HepG2 (cell line): Measurements from ENCODE around the gene OR2F2. TPM values are rescaled to one million over a fixed set of nuclear protein-coding genes. Genes with fewer than 3 reads are reported as not detected.

Source experiments
- ARNTL ChIP-seq: sonication (generic); formaldehyde crosslinking; IDR thresholded peaks from 2 replicates; pipeline ENCODE4 v1.4.0; 2020; ENCODE audit warnings: mild to moderate bottlenecking, missing genetic modification reagents
- BRF2 ChIP-seq: sonication (generic); formaldehyde crosslinking; IDR thresholded peaks from 2 replicates; pipeline ENCODE4 v1.8.1; 2022; ENCODE audit warnings: mild to moderate bottlenecking, missing genetic modification reagents
- DNMT3B ChIP-seq: conservative IDR thresholded peaks from 2 replicates; pipeline ENCODE4 v1.6.1; 2016; ENCODE audit warnings: missing biosample characterization, control low read depth
- JUN ChIP-seq: sonication (generic); formaldehyde crosslinking; IDR thresholded peaks from 2 replicates; pipeline ENCODE4 v1.4.0; 2020; ENCODE audit warnings: mild to moderate bottlenecking, missing genetic modification reagents
- MBD4 ChIP-seq: IDR thresholded peaks from 2 replicates; pipeline ENCODE4 v1.6.1; 2012; ENCODE audit warnings: low read length, inconsistent platforms, borderline replicate concordance
- MTA3 ChIP-seq: sonication (generic); formaldehyde crosslinking; IDR thresholded peaks from 2 replicates; pipeline ENCODE4 v1.4.0; 2020; ENCODE audit warnings: missing genetic modification reagents
- NCOA5 ChIP-seq: sonication (generic); formaldehyde crosslinking; IDR thresholded peaks from 2 replicates; pipeline ENCODE4 v1.4.0; 2020; ENCODE audit warnings: missing genetic modification reagents
- NR1H2 ChIP-seq: sonication (generic); formaldehyde crosslinking; IDR thresholded peaks from 2 replicates; pipeline ENCODE4 v1.8.1; 2022; ENCODE audit warnings: low read depth, missing genetic modification reagents, borderline replicate concordance
- POLR2G ChIP-seq: fragments of 200-400 bp; formaldehyde crosslinking; IDR thresholded peaks from 2 replicates; pipeline ENCODE4 v1.6.1; 2018; ENCODE audit warnings: mild to moderate bottlenecking, low read depth, low read length, moderate library complexity
- RELA ChIP-seq: sonication (generic); formaldehyde crosslinking; IDR thresholded peaks from 2 replicates; pipeline ENCODE4 v1.4.0; 2020; ENCODE audit warnings: missing genetic modification reagents
- RNF2 ChIP-seq: fragments of 450-650 bp; conservative IDR thresholded peaks from 2 replicates; pipeline ENCODE4 v1.6.1; 2016; ENCODE audit warnings: low read depth
- SMAD1 ChIP-seq: sonication (generic); formaldehyde crosslinking; IDR thresholded peaks from 2 replicates; pipeline ENCODE4 v1.4.0; 2020; ENCODE audit warnings: missing genetic modification reagents, low read depth, mild to moderate bottlenecking, borderline replicate concordance
- STAG1 ChIP-seq: sonication (generic); formaldehyde crosslinking; IDR thresholded peaks from 2 replicates; pipeline ENCODE4 v1.4.0; 2020; ENCODE audit warnings: missing genetic modification reagents
- TAF1 ChIP-seq: sonication (generic); formaldehyde crosslinking; IDR thresholded peaks from 2 replicates; pipeline ENCODE4 v1.4.0; 2020; ENCODE audit warnings: missing genetic modification reagents
- TEF ChIP-seq: sonication (generic); formaldehyde crosslinking; IDR thresholded peaks from 2 replicates; pipeline ENCODE4 v1.5.0; 2020; ENCODE audit warnings: missing genetic modification reagents
- THAP11 ChIP-seq: IDR thresholded peaks from 2 replicates; pipeline ENCODE4 v1.6.1; 2016; ENCODE audit warnings: missing biosample characterization, missing genetic modification reagents
- ZFP82 ChIP-seq: sonication (generic); formaldehyde crosslinking; IDR thresholded peaks from 2 replicates; pipeline ENCODE4 v1.5.1; 2020; ENCODE audit warnings: mild to moderate bottlenecking, missing genetic modification reagents, borderline replicate concordance
- ZNF205 ChIP-seq: IDR thresholded peaks from 2 replicates; pipeline ENCODE4 v1.6.1; 2018; ENCODE audit warnings: missing biosample characterization, missing genetic modification reagents
- ZNF275 ChIP-seq: sonication (generic); formaldehyde crosslinking; IDR thresholded peaks from 2 replicates; pipeline ENCODE4 v1.8.0; 2022; ENCODE audit warnings: missing genetic modification reagents, mild to moderate bottlenecking, inconsistent platforms, borderline replicate concordance
- ZNF501 ChIP-seq: sonication (generic); formaldehyde crosslinking; IDR thresholded peaks from 2 replicates; pipeline ENCODE4 v1.5.1; 2020; ENCODE audit warnings: mild to moderate bottlenecking, moderate library complexity, missing genetic modification reagents
- ZNF510 ChIP-seq: sonication (generic); formaldehyde crosslinking; IDR thresholded peaks from 2 replicates; pipeline ENCODE4 v1.4.0; 2020; ENCODE audit warnings: low read depth, mild to moderate bottlenecking, missing genetic modification reagents
- ZNF552 ChIP-seq: sonication (generic); formaldehyde crosslinking; IDR thresholded peaks from 2 replicates; pipeline ENCODE4 v1.9.0; 2022; ENCODE audit warnings: missing genetic modification reagents, mild to moderate bottlenecking, borderline replicate concordance
- ZNF784 ChIP-seq: sonication (generic); formaldehyde crosslinking; IDR thresholded peaks from 2 replicates; pipeline ENCODE4 v1.5.1; 2020; ENCODE audit warnings: missing genetic modification reagents, mild to moderate bottlenecking, borderline replicate concordance
- polyA plus RNA-seq, 8 experiments: library from polyadenylated mRNA; depleted of rRNA in 3 of 8; stranded (reverse) in 7 of 8; unstranded in 1 of 8; fragments of >200 nt; fragmentation: Illumina TruSeq in 4 of 8; extraction: Trizol in 4 of 8; gene quantifications; 2 replicates each; pipeline versions ENCODE4 v1.2.1 to v1.2.3, GENCODE V29; 2011 to 2016; ENCODE audit warnings: low read depth in 4 of 8, missing spikeins in 1 of 8, mixed read lengths in 1 of 8; ENCODE audit not compliant: insufficient read depth in 1 of 8
- total RNA-seq, 5 experiments: library from RNA; depleted of rRNA; stranded (reverse); fragments of >200 nt; fragmentation: Illumina TruSeq; extraction: Trizol; gene quantifications; 2 replicates each; pipeline ENCODE4 v1.2.3, GENCODE V29; 2016; ENCODE audit warnings: low read depth in 1 of 5
- TF ChIP-seq, protein P1 (sequence below): sonication (generic); formaldehyde crosslinking; IDR thresholded peaks from 2 replicates; pipeline ENCODE4 v1.5.0; 2020; ENCODE audit warnings: missing genetic modification reagents
- TF ChIP-seq, protein P2 (sequence below): sonication (generic); formaldehyde crosslinking; IDR thresholded peaks from 2 replicates; pipeline ENCODE4 v1.8.1; 2023; ENCODE audit warnings: mild to moderate bottlenecking, inconsistent platforms, moderate library complexity, missing genetic modification reagents, borderline replicate concordance

Gene OR2F2
- total and polyA plus RNA-seq, 2 of the 13 experiments (the other 11 are each of a cell fraction or from before 2014, with no cell fraction given): 0.13 TPM; not detected in 1

DNA sequence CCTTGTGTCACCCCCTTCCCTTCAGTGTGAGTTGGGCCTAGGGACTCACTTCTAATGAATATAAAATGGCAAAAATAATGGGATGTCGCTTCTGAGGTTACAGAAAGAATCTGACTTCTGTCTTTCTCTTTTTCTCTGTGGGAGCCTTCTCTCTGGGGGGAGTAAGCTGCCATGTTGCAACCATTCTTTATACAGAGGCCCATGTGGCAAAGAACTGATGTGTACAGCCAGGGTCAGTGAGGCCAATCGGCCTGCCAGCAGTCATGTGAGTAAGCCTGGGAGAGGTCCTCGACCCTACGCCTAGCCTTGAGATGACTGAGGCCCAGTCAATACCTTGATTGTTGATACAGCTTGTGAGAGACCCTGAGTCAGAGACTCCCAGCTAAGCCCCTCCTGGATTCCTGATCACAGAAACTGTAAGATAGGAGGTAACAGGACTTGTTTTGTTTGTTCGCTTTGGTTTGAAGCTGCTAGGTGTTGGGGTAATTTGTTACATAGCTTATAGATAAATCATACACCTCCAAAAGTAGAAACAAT, 34.7 kb upstream of the OR2F2 start (continued):
- no peak for TF ChIP-seq SMAD1 (CRISPR knock-in tag)
- TF ChIP-seq, protein P1, sequence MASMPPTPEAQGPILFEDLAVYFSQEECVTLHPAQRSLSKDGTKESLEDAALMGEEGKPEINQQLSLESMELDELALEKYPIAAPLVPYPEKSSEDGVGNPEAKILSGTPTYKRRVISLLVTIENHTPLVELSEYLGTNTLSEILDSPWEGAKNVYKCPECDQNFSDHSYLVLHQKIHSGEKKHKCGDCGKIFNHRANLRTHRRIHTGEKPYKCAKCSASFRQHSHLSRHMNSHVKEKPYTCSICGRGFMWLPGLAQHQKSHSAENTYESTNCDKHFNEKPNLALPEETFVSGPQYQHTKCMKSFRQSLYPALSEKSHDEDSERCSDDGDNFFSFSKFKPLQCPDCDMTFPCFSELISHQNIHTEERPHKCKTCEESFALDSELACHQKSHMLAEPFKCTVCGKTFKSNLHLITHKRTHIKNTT (CRISPR knock-in tag): no peak
- 0 out of 2 replicates have a peak, but pooled peaks have one; percentile 16 for TF ChIP-seq ZNF205 (CRISPR knock-in tag)
- TF ChIP-seq RNF2: no peak
- no peak for TF ChIP-seq ZNF784 (CRISPR knock-in tag)
- no peak for TF ChIP-seq NCOA5 (CRISPR knock-in tag)
- TF ChIP-seq, protein P2, sequence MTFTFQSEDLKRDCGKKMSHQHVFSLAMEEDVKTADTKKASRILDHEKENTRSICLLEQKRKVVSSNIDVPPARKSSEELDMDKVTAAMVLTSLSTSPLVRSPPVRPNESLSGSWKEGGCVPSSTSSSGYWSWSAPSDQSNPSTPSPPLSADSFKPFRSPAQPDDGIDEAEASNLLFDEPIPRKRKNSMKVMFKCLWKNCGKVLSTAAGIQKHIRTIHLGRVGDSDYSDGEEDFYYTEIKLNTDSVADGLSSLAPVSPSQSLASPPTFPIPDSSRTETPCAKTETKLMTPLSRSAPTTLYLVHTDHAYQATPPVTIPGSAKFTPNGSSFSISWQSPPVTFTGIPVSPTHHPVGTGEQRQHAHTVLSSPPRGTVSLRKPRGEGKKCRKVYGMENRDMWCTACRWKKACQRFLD (CRISPR knock-in tag): no peak
- TF ChIP-seq DNMT3B (CRISPR knock-in tag): no peak
- no peak for TF ChIP-seq MTA3 (CRISPR knock-in tag)
- no peak for TF ChIP-seq TEF (CRISPR knock-in tag)
- no peak for TF ChIP-seq ZNF552 (CRISPR knock-in tag)
- peak; percentile 67 for TF ChIP-seq THAP11 (CRISPR knock-in tag)
- TF ChIP-seq NR1H2 (CRISPR knock-in tag): no peak
- TF ChIP-seq STAG1 (CRISPR knock-in tag): no peak
- peak; percentile 67; the same call in 1 of the 2 replicates for TF ChIP-seq ARNTL
- TF ChIP-seq RELA (CRISPR knock-in tag): no peak
- TF ChIP-seq ZFP82: no peak
- peak; percentile 55; the same call in 1 of the 2 replicates for TF ChIP-seq TAF1
- TF ChIP-seq JUN (CRISPR knock-in tag): 0 out of 2 replicates have a peak, but pooled peaks have one; percentile 33
- peak; percentile 74 for TF ChIP-seq POLR2G
- no peak for TF ChIP-seq BRF2 (CRISPR knock-in tag)
- no peak for TF ChIP-seq ZNF510 (CRISPR knock-in tag)
- peak; percentile 74; the same call in 1 of the 2 replicates for TF ChIP-seq MBD4
- no peak for TF ChIP-seq ZNF275
- no peak for TF ChIP-seq ZNF501 (CRISPR knock-in tag)
